ENCODE measurements around the gene TSPO2. TPM values are rescaled to one million over a fixed set of nuclear protein-coding genes. Genes with fewer than 3 reads are reported as not detected.

Gene TSPO2
- total RNA-seq, 2 donors from 2014 or later, result not detected

DNA sequence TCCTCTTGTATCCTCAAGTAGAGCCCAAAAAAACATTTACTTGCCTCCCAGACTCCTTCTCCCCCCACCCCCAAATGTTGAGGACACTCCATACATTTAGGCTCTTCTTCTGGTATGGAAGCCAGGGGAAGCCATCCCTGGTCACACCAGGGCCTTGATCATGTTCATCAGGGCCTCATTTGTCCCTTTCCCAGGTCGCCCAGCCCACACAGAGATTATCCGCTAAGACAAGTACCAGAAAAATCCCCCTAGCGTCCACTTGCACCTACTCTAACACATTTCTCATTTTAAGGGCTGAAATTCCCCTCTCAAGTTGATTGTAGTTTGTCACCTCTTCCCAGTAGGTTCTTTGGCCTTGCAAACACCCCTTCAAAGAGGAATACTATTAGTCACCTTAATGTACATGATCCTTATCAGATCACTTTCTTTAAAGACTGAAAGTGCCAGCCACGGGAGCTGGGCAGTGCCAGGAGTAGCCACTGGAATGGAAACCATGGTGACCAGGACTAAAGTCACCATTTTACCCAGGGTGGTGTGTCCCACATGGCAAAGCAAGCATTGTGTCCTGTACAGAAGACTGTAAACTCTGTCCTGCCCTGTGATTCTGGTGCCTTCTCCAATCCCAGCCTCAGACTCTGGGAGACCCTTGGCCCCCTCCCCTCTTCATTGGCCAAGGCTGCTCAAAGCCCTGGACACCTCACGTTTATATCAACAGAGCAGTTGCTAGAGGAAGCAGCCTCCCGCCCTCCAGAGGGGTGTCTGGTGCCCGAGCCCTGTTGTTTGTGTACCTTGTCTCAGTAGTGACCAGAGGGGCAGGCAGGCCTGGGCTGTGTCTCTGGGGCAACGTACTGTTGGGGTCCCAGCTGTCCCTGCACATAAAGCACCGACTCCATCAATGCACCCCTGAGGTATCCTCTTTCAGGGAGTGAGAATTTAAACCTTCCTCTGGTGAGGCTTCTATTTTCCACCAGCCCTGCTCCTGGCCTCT lies 5.8 kb downstream of the TSPO2 start:
- H3K4me3 ChIP-seq, result no peak overlapping the region
- TF ChIP-seq, protein P1, sequence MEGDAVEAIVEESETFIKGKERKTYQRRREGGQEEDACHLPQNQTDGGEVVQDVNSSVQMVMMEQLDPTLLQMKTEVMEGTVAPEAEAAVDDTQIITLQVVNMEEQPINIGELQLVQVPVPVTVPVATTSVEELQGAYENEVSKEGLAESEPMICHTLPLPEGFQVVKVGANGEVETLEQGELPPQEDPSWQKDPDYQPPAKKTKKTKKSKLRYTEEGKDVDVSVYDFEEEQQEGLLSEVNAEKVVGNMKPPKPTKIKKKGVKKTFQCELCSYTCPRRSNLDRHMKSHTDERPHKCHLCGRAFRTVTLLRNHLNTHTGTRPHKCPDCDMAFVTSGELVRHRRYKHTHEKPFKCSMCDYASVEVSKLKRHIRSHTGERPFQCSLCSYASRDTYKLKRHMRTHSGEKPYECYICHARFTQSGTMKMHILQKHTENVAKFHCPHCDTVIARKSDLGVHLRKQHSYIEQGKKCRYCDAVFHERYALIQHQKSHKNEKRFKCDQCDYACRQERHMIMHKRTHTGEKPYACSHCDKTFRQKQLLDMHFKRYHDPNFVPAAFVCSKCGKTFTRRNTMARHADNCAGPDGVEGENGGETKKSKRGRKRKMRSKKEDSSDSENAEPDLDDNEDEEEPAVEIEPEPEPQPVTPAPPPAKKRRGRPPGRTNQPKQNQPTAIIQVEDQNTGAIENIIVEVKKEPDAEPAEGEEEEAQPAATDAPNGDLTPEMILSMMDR (IDR thresholded peaks at IDR 0.05), result no peak
- DNase-seq (ENCODE audit: low spot score), result no peak
- H3K9me3 ChIP-seq, result no peaks in the 10 kb centered on the region
- H3K27me3 ChIP-seq, result no peaks in the 10 kb centered on the region
- peak overlapping the region; percentile 48 to 69 for H3K27ac ChIP-seq
- H3K36me3 ChIP-seq, result no peaks in the 10 kb centered on the region
- peaks cover 0 to 48% of the 10 kb centered on the region in 2 donors for H3K4me1 ChIP-seq

DNA sequence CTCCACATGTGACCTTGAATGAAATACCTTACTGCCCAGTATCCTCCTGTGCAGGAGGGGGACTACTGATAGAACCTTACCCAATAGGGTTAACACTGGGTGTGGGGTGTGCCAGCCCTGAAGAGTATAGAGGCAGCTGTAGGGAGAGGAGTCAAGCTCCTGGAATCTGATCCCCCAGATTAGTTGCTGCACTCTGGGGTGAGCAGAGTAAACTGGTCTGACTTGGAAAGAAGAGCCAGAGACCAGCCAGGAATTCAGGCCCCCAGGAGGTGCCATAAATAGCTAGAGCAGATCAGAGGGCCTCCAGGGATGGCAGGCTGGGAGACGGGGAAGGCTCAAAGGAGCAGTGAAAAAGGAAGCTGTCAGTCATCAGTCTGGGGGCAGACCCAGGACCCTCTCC lies 7.3 kb downstream of the TSPO2 start:
- H3K4me1 ChIP-seq, result peaks cover 0 to 53% of the 10 kb centered on the region in 2 donors
- no peaks in the 10 kb centered on the region for H3K9me3 ChIP-seq
- TF ChIP-seq, protein P1 (IDR thresholded peaks at IDR 0.05), result no peak
- no peaks in the 10 kb centered on the region for H3K27me3 ChIP-seq
- no peak overlapping the region for H3K4me3 ChIP-seq
- no peak for DNase-seq (ENCODE audit: low spot score)
- H3K36me3 ChIP-seq, result no peaks in the 10 kb centered on the region
- peak overlapping the region; percentile 48 to 69 for H3K27ac ChIP-seq

DNA sequence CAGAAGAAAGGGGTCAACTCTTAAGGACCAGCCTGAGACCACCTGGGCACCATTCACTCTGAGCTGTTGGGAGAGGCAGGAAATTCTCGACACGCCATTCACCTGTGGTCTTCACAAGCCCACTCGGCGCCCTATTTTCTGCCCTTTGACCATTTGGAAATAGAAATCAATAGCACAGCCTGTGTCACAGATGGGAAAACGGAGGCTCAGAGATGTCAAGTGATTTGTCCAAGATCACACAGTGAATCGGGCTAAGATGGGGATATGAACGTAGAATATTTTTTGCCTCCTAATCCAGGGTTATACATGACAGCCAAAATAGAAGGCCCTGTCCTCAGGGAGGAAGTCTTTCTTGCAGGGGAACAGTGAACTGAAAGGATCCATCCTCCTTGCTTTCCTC lies 7.7 kb downstream of the TSPO2 start:
- Histone ChIP-seq H3K27ac (peak overlapping the region; percentile 48 to 69), H3K9me3 (no peaks in the 10 kb centered on the region), H3K4me3 (no peak overlapping the region), H3K27me3 (no peaks in the 10 kb centered on the region), H3K36me3 (no peaks in the 10 kb centered on the region), H3K4me1 (peaks cover 0 to 53% of the 10 kb centered on the region in 2 donors)
- TF ChIP-seq, protein P1 (IDR thresholded peaks at IDR 0.05), result no peak
- DNase-seq (ENCODE audit: low spot score), result no peak

DNA sequence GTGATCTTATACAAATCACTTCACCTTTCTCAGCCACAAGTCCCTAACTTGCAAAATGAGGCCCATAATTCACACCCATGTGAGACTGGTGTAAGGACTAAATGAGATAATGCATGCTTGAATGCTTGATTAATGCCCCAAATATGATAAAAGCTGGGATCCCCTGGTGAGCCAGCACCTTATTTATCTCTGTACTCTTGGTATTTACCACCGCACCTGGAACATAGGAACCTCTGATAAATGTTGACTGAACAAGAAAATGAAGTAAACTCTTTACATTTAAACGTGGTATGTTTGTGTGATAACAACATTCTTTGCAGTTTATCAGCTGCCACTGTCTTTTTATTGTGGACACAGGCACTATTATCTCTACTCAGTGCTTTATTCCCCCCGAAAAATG lies 8.3 kb downstream of the TSPO2 start:
- Histone ChIP-seq H3K27ac (no peak overlapping the region), H3K4me1 (peaks cover 0 to 55% of the 10 kb centered on the region in 2 donors), H3K9me3 (no peaks in the 10 kb centered on the region), H3K4me3 (no peak overlapping the region), H3K27me3 (no peaks in the 10 kb centered on the region), H3K36me3 (no peaks in the 10 kb centered on the region)
- no peak for DNase-seq (ENCODE audit: low spot score)
- TF ChIP-seq, protein P1 (IDR thresholded peaks at IDR 0.05), result no peak

- Histone ChIP-seq H3K9me3 (no peaks in the 10 kb centered on the region), H3K27me3 (no peaks in the 10 kb centered on the region), H3K36me3 (no peaks in the 10 kb centered on the region), H3K4me3 (no peak overlapping the region), H3K27ac (peak overlapping the region; percentile 84 to 94), H3K4me1 (peaks cover 0 to 69% of the 10 kb centered on the region in 2 donors)
- TF ChIP-seq, protein P1 (IDR thresholded peaks at IDR 0.05), result no peak
- DNase-seq (ENCODE audit: low spot score), result no peak
Measured at GRCh38 chr6:41051873-41052272, 9.6 kb downstream of the TSPO2 start.

Measured in right atrium auricular region (tissue), 2 donors.